ENCODE data around the gene FGF12.

- TF ChIP-seq, protein P1, sequence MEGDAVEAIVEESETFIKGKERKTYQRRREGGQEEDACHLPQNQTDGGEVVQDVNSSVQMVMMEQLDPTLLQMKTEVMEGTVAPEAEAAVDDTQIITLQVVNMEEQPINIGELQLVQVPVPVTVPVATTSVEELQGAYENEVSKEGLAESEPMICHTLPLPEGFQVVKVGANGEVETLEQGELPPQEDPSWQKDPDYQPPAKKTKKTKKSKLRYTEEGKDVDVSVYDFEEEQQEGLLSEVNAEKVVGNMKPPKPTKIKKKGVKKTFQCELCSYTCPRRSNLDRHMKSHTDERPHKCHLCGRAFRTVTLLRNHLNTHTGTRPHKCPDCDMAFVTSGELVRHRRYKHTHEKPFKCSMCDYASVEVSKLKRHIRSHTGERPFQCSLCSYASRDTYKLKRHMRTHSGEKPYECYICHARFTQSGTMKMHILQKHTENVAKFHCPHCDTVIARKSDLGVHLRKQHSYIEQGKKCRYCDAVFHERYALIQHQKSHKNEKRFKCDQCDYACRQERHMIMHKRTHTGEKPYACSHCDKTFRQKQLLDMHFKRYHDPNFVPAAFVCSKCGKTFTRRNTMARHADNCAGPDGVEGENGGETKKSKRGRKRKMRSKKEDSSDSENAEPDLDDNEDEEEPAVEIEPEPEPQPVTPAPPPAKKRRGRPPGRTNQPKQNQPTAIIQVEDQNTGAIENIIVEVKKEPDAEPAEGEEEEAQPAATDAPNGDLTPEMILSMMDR (IDR thresholded peaks at IDR 0.05) = peak; percentile 45 to 69 (median 60)
- TF ChIP-seq POLR2A (IDR thresholded peaks at IDR 0.05) = no peak
These were observed 539.0 kb downstream of the FGF12 start for GRCh38 chr3:192188218-192188835.
